Calu3 (cell line): Measurements from ENCODE around the gene MRPS12. TPM values are rescaled to one million over a fixed set of nuclear protein-coding genes. Genes with fewer than 3 reads are reported as not detected.

Experiments
- BruUV-seq: library from RNA; stranded (reverse); fragments of 400-500 nt; replicated peaks from 2 replicates; lab custom pipeline; 2021; lab: Mats Ljungman, UMichigan
- CTCF ChIA-PET: fragments of 300-600 bp; sonication (Branson Sonifier 250); formaldehyde crosslinking; loops from one replicate; lab custom pipeline; 2022; ENCODE audit warnings: antibody characterized with exemption; lab: Charles Lee
- DNase-seq: peaks from one replicate; pipeline ENCODE4 v3.0.0; 2022
- H3K27ac Mint-ChIP-seq: one replicate; pipeline ENCODE4 v1.8.0; 2022; ENCODE audit warnings: mixed read lengths; ENCODE audit not compliant: unreplicated experiment
- H3K27me3 Mint-ChIP-seq: one replicate; pipeline ENCODE4 v1.8.0; 2022; ENCODE audit warnings: mixed read lengths; ENCODE audit not compliant: unreplicated experiment
- H3K36me3 Mint-ChIP-seq: one replicate; pipeline ENCODE4 v1.8.0; 2022; ENCODE audit warnings: mild to moderate bottlenecking, moderate library complexity, mixed read lengths; ENCODE audit not compliant: insufficient read depth, unreplicated experiment
- H3K4me1 Mint-ChIP-seq: one replicate; pipeline ENCODE4 v1.8.0; 2022; ENCODE audit warnings: mild to moderate bottlenecking, low read depth, mixed read lengths; ENCODE audit not compliant: unreplicated experiment
- H3K4me3 Mint-ChIP-seq: one replicate; pipeline ENCODE4 v1.8.0; 2022; ENCODE audit warnings: mild to moderate bottlenecking, low read depth, moderate library complexity, mixed read lengths; ENCODE audit not compliant: unreplicated experiment
- H3K9me3 Mint-ChIP-seq: one replicate; pipeline ENCODE4 v1.8.0; 2022; ENCODE audit warnings: low read depth, mixed read lengths; ENCODE audit not compliant: unreplicated experiment
- CTCF ChIP-seq: fragments of 200-600 bp; IDR thresholded peaks from one replicate; pipeline ENCODE4 v1.8.0; 2022; ENCODE audit warnings: antibody characterized with exemption; ENCODE audit not compliant: unreplicated experiment
- intact Hi-C: fragments of 100-400 bp; cut with micrococcal nuclease; formaldehyde crosslinking; loops from one replicate; pipeline ENCODE4 v1.10.0; 2022; ENCODE audit not compliant: unreplicated experiment
- total RNA-seq: library from RNA; stranded (reverse); gene quantifications from 2 replicates; pipeline ENCODE4 v1.2.3, GENCODE V29; 2022

The MRPS12 gene
- total RNA-seq, 1 experiment from 2014 or later, result 73.1 TPM

- Mint-ChIP-seq H3K36me3 (peaks cover 42% of the 10 kb centered on the region), H3K27ac (no peak overlapping the region), H3K9me3 (no peaks in the 10 kb centered on the region), H3K4me3 (no peak overlapping the region), H3K27me3 (no peaks in the 10 kb centered on the region), H3K4me1 (no peaks in the 10 kb centered on the region)
- CTCF ChIA-PET, result no interaction called here
- intact Hi-C loops, result no loop called here
- BruUV-seq, result no TSS peak
- no peak for TF ChIP-seq CTCF
- no peak for DNase-seq
These were observed 15.7 kb downstream of the MRPS12 start for GRCh38 chr19:38946229-38947010.

- peak; percentile 93 for DNase-seq
- Mint-ChIP-seq H3K4me3 (peak overlapping the region; percentile 65), H3K36me3 (peaks cover 37% of the 10 kb centered on the region), H3K27ac (no peak overlapping the region), H3K9me3 (no peaks in the 10 kb centered on the region), H3K4me1 (peaks cover 17% of the 10 kb centered on the region), H3K27me3 (no peaks in the 10 kb centered on the region)
- no TSS peak for BruUV-seq
- CTCF ChIA-PET, result interaction anchor here (1.1 kb wide), 1 partner anchor 10 kb away, joined by 3 read pairs; no protein-coding TSS in a partner anchor
- intact Hi-C loops, result no loop called here
- no peak for TF ChIP-seq CTCF
These were observed 19.0 kb downstream of the MRPS12 start for GRCh38 chr19:38949580-38950367.

- CTCF ChIA-PET, result interaction anchor here (1.9 kb wide), 1 partner anchor 548 kb away, joined by 5 read pairs; the partner anchor contains the start of gene FAM98C
- no TSS peak for BruUV-seq
- H3K27ac Mint-ChIP-seq, result no peak overlapping the region
- intact Hi-C loops, result no loop called here
- TF ChIP-seq CTCF, result no peak
- H3K27me3 Mint-ChIP-seq, result no peaks in the 10 kb centered on the region
- H3K36me3 Mint-ChIP-seq, result peaks cover 33% of the 10 kb centered on the region
- H3K9me3 Mint-ChIP-seq, result no peaks in the 10 kb centered on the region
- no peak overlapping the region for H3K4me3 Mint-ChIP-seq
- peaks cover 17% of the 10 kb centered on the region for H3K4me1 Mint-ChIP-seq
- no peak for DNase-seq
These were observed 20.4 kb downstream of the MRPS12 start for GRCh38 chr19:38951187-38951586.

GRCh38 chr19:38952395-38953165 is 21.8 kb downstream of the MRPS12 start:
- H3K27ac Mint-ChIP-seq, result peak overlapping the region; percentile 34
- H3K4me1 Mint-ChIP-seq, result peaks cover 17% of the 10 kb centered on the region
- CTCF ChIA-PET, result interaction anchor here (1.2 to 1.9 kb wide), 5 partner anchors 20 to 550 kb away, joined by 3 to 5 read pairs (median 5); partner anchors contain the start of genes FAM98C, MRPS12 and SARS2
- no peaks in the 10 kb centered on the region for H3K9me3 Mint-ChIP-seq
- intact Hi-C loops, result loop anchor here (1.0 kb wide), 1 partner anchor 437 kb away; no protein-coding TSS in a partner anchor
- peaks cover 20% of the 10 kb centered on the region for H3K36me3 Mint-ChIP-seq
- H3K4me3 Mint-ChIP-seq, result peak overlapping the region; percentile 16
- no TSS peak for BruUV-seq
- peak; percentile 77 for DNase-seq
- peak; percentile 47 for TF ChIP-seq CTCF
- H3K27me3 Mint-ChIP-seq, result no peaks in the 10 kb centered on the region
